ENCODE measurements around the gene PTPN22.

DNA sequence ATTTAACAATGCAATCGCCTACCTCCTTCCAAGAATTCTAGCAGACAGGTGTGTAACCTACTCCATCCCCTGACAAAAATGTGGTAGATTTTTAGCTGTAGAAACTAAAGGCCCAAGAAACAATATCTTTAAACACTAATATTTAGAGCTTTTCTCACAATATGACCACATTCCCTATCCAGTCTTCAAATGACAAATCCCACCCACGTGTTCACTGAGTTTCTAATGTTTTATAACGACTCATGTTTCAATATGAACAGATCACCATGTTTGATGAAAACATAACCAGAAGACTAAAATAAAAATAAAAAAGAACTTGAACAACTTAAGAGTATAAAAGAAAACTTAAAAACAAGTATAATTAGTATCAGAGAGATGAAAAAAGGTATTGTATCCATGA, 83.8 kb downstream of the PTPN22 start:
- no peak for TF ChIP-seq POLR2A (IDR thresholded peaks at IDR 0.05)
- TF ChIP-seq POLR2AphosphoS5 (IDR thresholded peaks at IDR 0.05; ENCODE audit: insufficient read depth in 1 of 2, low read depth in 1 of 2): no peak
- TF ChIP-seq, protein P1, sequence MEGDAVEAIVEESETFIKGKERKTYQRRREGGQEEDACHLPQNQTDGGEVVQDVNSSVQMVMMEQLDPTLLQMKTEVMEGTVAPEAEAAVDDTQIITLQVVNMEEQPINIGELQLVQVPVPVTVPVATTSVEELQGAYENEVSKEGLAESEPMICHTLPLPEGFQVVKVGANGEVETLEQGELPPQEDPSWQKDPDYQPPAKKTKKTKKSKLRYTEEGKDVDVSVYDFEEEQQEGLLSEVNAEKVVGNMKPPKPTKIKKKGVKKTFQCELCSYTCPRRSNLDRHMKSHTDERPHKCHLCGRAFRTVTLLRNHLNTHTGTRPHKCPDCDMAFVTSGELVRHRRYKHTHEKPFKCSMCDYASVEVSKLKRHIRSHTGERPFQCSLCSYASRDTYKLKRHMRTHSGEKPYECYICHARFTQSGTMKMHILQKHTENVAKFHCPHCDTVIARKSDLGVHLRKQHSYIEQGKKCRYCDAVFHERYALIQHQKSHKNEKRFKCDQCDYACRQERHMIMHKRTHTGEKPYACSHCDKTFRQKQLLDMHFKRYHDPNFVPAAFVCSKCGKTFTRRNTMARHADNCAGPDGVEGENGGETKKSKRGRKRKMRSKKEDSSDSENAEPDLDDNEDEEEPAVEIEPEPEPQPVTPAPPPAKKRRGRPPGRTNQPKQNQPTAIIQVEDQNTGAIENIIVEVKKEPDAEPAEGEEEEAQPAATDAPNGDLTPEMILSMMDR (IDR thresholded peaks at IDR 0.05): no peak
